Choroid plexus epithelial cell (primary cell): Measurements from ENCODE around the gene ZMYM4.
"Not testable (repeated sequence)": the region's sequence is repeated elsewhere in the genome, so short reads cannot be mapped to it uniquely, and the experiment has no call there.

Source experiments
- DNase-seq: peaks from one replicate; pipeline ENCODE4 v3.0.0-alpha.2; 2010; ENCODE audit warnings: low read depth
- H3K4me3 ChIP-seq: 2 replicates; pipeline ENCODE4 v1.5.1; 2011; ENCODE audit warnings: low read depth, mild to moderate bottlenecking, control low read depth, low read length, moderate library complexity
- TF ChIP-seq, protein P1 (sequence below): conservative IDR thresholded peaks from 2 replicates; pipeline ENCODE4 v1.5.1; 2011; ENCODE audit warnings: low read depth, mild to moderate bottlenecking, control low read depth, inconsistent platforms, low read length, moderate library complexity

Gene ZMYM4

GRCh38 chr1:35454176-35454575 lies 185.7 kb downstream of the ZMYM4 start:
- no peak overlapping the region for H3K4me3 ChIP-seq
- DNase-seq: peak; percentile 26
- TF ChIP-seq, protein P1, sequence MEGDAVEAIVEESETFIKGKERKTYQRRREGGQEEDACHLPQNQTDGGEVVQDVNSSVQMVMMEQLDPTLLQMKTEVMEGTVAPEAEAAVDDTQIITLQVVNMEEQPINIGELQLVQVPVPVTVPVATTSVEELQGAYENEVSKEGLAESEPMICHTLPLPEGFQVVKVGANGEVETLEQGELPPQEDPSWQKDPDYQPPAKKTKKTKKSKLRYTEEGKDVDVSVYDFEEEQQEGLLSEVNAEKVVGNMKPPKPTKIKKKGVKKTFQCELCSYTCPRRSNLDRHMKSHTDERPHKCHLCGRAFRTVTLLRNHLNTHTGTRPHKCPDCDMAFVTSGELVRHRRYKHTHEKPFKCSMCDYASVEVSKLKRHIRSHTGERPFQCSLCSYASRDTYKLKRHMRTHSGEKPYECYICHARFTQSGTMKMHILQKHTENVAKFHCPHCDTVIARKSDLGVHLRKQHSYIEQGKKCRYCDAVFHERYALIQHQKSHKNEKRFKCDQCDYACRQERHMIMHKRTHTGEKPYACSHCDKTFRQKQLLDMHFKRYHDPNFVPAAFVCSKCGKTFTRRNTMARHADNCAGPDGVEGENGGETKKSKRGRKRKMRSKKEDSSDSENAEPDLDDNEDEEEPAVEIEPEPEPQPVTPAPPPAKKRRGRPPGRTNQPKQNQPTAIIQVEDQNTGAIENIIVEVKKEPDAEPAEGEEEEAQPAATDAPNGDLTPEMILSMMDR: no peak

DNA sequence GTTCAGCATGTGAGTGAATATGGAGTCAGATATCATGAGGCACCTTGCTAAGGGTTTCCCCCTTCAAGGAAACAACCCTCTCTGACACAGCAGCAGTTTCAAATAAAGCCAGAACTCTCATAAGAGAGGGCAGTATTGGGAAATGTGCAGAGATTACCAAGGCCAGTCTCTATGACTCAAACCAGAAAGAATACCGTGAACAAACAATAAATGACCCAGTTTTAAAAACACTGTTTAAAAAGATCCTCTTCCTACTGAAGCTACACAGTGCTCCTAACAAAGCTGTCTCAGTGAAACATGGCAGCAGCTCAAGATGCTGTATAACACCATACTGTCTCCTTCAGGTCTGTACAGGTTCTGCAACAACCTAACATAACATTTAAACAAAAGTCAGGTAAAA lies 186.1 kb downstream of the ZMYM4 start:
- TF ChIP-seq, protein P1: peak; percentile 54
- DNase-seq: peak; percentile 92
- H3K4me3 ChIP-seq: no peak overlapping the region

GRCh38 chr1:35460796-35461195 lies 192.3 kb downstream of the ZMYM4 start:
- DNase-seq: no peak
- TF ChIP-seq, protein P1: no peak
- no peak overlapping the region for H3K4me3 ChIP-seq

DNA sequence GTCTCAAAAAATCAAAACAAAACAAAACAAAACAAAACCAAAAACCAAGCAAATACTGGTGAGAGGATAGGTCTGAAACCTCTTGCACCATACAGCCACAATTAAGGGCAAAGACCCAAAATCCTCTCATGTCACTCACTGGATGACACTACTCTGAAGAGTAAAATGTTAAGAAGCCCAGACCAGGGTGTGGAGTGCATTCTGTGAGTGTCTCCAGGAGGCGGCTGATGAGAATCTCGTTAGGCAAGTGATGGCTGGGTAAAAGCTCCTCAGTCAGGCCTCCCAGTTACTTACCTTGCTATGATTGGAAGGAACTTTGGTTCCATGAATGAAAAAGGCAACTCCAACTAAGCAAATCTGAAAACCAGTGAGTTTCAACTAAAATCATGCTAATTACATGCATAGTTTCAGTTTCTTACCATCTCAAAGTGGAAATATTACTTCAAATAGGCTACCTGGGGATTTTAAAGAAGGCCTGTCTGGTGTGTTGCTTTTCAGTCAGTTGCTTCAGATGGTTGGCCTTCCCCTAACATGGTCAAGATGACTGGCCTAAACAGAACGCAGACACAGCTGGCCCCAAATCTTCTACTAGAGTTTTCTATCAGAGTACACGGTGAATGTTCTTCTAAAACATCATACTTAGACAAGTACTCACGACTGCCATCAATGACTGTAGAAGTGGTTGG lies 193.6 kb downstream of the ZMYM4 start:
- DNase-seq: no peak
- TF ChIP-seq, protein P1: no peak
- no peak overlapping the region for H3K4me3 ChIP-seq

DNA sequence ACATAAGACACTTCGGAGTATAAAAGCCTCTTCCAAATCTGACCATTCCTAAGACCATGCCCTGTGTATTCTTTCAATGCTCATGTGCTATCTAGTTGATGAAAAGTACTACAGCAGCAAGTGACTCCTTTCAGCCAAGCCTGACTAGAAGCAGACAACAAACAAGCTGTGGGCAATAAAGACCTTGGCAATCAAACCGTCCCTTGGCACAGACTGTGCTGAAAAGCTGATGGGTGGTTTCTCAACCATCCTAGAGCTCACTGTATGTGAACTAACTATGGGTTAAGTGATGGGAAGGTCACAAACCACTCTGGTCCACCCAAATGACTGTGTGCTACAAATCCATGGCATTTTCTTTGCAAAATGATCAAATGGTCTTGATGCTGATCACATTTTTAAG lies 194.7 kb downstream of the ZMYM4 start:
- DNase-seq: no peak

GRCh38 chr1:35463749-35464148 lies 195.2 kb downstream of the ZMYM4 start:
- DNase-seq, H3K4me3 ChIP-seq: not testable (repeated sequence)

More for the DNA sequence above, 194.7 kb downstream of the ZMYM4 start:
- no peak overlapping the region for H3K4me3 ChIP-seq
- TF ChIP-seq, protein P1: no peak

DNA sequence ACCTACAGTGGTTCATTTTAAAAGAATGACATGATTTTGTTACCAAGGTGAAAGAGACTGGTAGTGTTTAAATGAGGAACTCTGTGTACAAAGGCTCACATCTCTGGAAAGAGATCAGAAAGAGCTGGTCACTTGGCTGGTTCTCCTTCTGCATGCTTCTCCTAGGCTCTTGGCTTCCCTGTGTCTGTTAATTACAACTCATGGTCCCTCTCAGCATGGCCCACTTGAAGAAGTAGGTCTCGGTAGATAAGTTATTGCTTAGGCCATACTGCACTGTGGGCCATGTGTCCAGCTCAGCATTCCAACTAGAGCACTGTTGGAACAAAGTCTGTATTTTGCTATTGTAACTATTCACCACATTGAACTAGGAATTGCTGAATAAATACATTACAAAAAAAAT lies 197.6 kb downstream of the ZMYM4 start:
- no peak overlapping the region for H3K4me3 ChIP-seq
- no peak for DNase-seq
- TF ChIP-seq, protein P1: no peak
